ENCODE measurements around the gene ZC3HAV1L.
"Not testable (repeated sequence)": the region's sequence is repeated elsewhere in the genome, so short reads cannot be mapped to it uniquely, and the experiment has no call there.

The ZC3HAV1L gene

GRCh38 chr7:139035586-139036353 lies at the start of gene ZC3HAV1L:
TSS of gene ZC3HAV1L (minus strand) at chr7:139036042. CDS start at chr7:139036017, 25 bp downstream.
- in situ Hi-C loops (cut with MboI; ENCODE audit: low sequenced_read_pairs), result no loop called here

GRCh38 chr7:139084709-139085108 lies 48.9 kb upstream of the ZC3HAV1L start:
- in situ Hi-C loops (cut with MboI; ENCODE audit: low sequenced_read_pairs), result no loop called here

GRCh38 chr7:139081584-139081983 lies 45.7 kb upstream of the ZC3HAV1L start:
- in situ Hi-C loops (cut with MboI; ENCODE audit: low sequenced_read_pairs), result no loop called here

- in situ Hi-C loops (cut with MboI; ENCODE audit: low sequenced_read_pairs), result no loop called here
These were observed 45.1 kb upstream of the ZC3HAV1L start for GRCh38 chr7:139080905-139081304.

- in situ Hi-C loops (cut with MboI; ENCODE audit: low sequenced_read_pairs), result no loop called here
These were observed 44.0 kb upstream of the ZC3HAV1L start for GRCh38 chr7:139079861-139080260.

GRCh38 chr7:139078911-139079310 lies 43.1 kb upstream of the ZC3HAV1L start:
- in situ Hi-C loops (cut with MboI; ENCODE audit: low sequenced_read_pairs), result no loop called here

GRCh38 chr7:139078399-139078798 lies 42.6 kb upstream of the ZC3HAV1L start:
- in situ Hi-C loops (cut with MboI; ENCODE audit: low sequenced_read_pairs), result no loop called here

- in situ Hi-C loops (cut with MboI; ENCODE audit: low sequenced_read_pairs), result not testable (repeated sequence)
These were observed 41.9 kb upstream of the ZC3HAV1L start for GRCh38 chr7:139077706-139078105.

GRCh38 chr7:139075871-139076686 lies 40.2 kb upstream of the ZC3HAV1L start:
- in situ Hi-C loops (cut with MboI; ENCODE audit: low sequenced_read_pairs), result no loop called here

GRCh38 chr7:139075031-139075652 lies 39.3 kb upstream of the ZC3HAV1L start:
- in situ Hi-C loops (cut with MboI; ENCODE audit: low sequenced_read_pairs), result no loop called here

- in situ Hi-C loops (cut with MboI; ENCODE audit: low sequenced_read_pairs), result no loop called here
These were observed 37.0 kb upstream of the ZC3HAV1L start for GRCh38 chr7:139072796-139073195.

GRCh38 chr7:139071680-139072079 lies 35.8 kb upstream of the ZC3HAV1L start:
- in situ Hi-C loops (cut with MboI; ENCODE audit: low sequenced_read_pairs), result no loop called here

- in situ Hi-C loops (cut with MboI; ENCODE audit: low sequenced_read_pairs), result no loop called here
These were observed 32.9 kb upstream of the ZC3HAV1L start for GRCh38 chr7:139068544-139069399.

GRCh38 chr7:139066315-139066714 lies 30.5 kb upstream of the ZC3HAV1L start:
- in situ Hi-C loops (cut with MboI; ENCODE audit: low sequenced_read_pairs), result no loop called here

- in situ Hi-C loops (cut with MboI; ENCODE audit: low sequenced_read_pairs), result no loop called here
These were observed 29.5 kb upstream of the ZC3HAV1L start for GRCh38 chr7:139065323-139065722.

- in situ Hi-C loops (cut with MboI; ENCODE audit: low sequenced_read_pairs), result no loop called here
These were observed 25.6 kb upstream of the ZC3HAV1L start for GRCh38 chr7:139061416-139061815.

GRCh38 chr7:139060695-139061237 lies 24.9 kb upstream of the ZC3HAV1L start:
- in situ Hi-C loops (cut with MboI; ENCODE audit: low sequenced_read_pairs), result no loop called here

GRCh38 chr7:139059905-139060304 lies 24.1 kb upstream of the ZC3HAV1L start:
- in situ Hi-C loops (cut with MboI; ENCODE audit: low sequenced_read_pairs), result no loop called here

GRCh38 chr7:139058943-139059342 lies 23.1 kb upstream of the ZC3HAV1L start:
- in situ Hi-C loops (cut with MboI; ENCODE audit: low sequenced_read_pairs), result no loop called here

- in situ Hi-C loops (cut with MboI; ENCODE audit: low sequenced_read_pairs), result no loop called here
These were observed 19.8 kb upstream of the ZC3HAV1L start for GRCh38 chr7:139055674-139056073.

Data from hTERT RPE-1 (cell line).